Stimulated activated naive CD4-positive, alpha-beta T cell treated with Interleukin-2 at 50 U/mL for 16 hours (primary cell): Measurements from ENCODE around the gene TLN1.

Experiments
- DNase-seq: peaks from one replicate; lab custom pipeline; 2025; lab: John Stamatoyannopoulos, UW

TLN1 gene

GRCh38 chr9:35705372-35705771 is 26.6 kb downstream of the TLN1 start:
- DNase-seq, result no peak

DNA sequence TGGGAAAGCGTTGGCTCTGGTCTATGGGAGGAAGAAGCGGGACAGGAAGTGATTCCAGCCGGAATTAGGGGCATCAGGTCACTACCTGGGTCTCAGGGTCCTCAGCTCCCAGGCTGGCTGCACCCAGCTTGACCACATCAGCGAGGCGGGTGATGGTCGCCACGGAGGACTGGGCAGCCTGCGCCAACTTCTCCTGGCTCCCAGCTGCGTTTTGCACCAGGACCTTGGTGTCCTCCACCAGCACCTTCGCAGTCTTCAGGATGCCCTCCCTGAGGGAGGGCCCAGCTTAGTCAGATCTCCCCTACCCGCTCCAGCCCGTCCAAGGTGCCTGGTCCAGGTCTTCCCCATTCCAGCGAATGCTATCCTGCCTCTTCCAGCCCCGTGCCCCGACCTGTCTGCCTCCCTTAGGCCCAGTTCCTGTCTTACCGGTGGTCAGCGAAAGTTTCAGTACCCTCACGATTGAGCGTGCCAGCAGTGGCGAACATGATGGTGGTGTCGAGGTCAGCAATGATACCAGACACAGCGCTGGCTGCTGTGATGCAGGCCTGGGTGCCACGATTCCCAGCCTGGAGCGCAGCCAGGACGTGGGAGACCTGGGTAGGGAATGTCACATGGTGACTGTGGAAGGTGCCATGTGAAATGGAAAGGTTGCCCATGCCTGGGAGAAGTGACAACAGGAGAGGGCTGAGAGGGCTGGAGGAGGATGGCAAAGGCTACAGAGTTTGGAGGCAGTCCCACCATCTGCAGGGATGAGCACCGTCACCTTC is 27.9 kb downstream of the TLN1 start:
- DNase-seq, result no peak

GRCh38 chr9:35702696-35703095 is 29.3 kb downstream of the TLN1 start:
- no peak for DNase-seq

DNA sequence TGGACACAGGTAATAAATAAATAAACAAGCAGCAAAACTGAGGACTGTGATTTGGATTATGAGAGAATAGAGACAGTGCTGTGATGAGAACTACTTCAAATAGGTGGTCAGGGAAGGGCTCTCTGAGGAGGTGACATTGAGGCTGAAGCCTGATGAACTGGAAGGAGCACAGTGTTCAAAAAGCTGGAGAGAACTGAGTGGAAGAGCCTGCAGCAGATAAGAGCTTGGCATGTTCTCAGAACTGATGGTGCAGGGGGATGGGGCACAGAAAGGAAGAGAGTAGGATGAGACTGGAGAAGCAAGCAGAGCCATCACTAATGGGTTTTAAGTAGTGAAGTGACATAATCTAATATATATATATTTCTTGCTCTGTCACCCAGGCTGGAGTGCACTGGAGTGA is 31.1 kb downstream of the TLN1 start:
- no peak for DNase-seq

- DNase-seq, result no peak
Observed at GRCh38 chr9:35700031-35700430, 32.0 kb downstream of the TLN1 start.

DNA sequence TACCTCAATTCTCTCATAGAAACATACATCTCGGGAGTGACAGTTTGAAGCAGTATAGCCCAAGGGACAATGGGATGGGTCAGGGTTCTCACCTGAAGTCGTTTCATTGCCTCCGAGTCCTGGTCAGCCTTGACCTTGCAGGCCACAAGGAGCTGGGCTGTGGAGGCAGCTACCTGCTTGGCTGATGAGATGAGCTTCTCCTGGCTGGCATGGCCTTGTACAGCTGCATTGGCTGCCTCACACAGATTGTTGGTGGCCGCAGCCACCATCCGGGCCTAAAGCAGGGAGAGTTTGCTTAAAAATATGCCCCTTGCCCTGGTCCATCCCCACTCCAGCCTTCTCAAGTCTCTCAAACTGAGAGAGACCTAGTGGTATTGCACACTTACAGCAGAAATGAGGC is 33.8 kb downstream of the TLN1 start:
- DNase-seq, result no peak

DNA sequence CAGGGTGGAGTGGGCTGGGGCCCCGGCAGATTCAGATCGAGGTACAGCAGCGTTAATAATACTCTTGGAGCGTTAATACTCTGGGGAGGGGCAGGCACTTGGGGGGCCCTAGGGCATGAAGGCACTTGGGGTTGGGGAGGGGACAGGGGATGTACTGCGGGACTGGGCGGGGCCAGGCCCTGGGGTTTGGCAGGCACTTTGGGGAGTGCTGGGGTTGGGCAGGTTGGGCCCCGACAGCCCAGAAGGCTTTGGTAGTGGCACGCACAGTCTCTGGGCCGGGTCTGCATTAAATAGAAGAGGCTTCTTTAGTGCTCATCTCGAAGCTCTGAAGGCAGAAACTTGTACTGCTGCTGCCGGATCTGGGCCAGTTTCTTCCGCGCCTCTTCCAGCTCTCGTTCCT is 34.5 kb downstream of the TLN1 start:
- no peak for DNase-seq

DNA sequence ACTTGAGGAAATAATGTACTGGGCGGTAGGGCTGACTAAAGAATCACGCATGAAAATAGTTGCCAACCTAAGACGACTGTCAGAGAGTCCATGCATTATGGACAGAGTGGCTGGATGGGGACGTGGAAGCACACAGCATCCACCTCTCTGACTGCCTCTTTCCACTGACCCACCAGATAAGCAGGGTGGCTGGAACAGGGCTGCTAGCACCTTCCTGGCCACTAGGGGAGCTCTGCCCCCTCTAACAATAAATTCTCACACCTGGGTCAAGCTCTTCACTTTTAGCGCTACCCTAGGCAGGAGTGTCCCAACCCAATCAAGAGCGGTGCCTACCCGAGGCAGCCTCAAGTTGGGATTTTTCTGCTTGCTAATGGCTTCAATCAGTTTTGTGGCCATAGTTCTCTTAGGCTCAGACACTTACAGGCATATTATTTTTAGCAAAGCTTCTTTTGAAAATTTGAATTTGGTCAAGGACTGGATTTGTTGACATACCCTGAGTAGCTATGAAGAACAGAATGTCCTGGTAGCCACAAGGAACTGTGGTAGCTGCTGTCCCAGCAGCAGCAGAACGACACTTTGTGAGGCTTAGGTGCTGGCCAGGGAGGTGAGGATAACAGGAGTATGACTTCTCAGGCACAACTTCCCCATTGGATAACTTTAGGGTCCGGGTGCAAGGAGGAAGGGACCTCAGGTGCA is 35.3 kb downstream of the TLN1 start:
- DNase-seq, result peak; percentile 32

GRCh38 chr9:35695943-35696401 is 36.0 kb downstream of the TLN1 start:
- no peak for DNase-seq

DNA sequence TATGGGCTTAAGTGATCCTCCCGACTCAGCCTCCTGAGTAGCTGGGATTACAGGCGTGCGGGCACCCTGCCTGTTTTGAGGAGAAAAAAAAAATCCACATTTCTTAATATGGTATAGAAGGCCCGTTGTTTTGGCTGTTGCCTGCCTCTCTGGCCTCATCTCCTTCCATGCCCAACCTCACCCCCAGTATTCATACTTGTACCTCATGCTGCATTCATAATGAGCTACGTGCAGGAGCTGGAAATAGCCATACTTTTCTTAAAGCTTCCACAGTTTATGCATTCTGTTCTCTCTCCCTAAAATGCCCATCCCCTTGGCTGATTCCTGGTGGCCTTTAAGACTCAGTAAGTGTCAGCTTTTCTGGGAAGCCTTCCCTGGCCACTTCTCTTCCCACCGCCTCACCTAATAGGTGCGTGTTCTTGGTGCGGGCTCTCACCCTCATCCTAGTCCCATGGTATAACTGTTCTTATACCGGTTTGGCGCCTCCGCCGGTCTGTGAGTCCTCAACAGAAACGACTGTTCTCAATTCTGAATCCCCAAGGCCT is 40.2 kb downstream of the TLN1 start:
- DNase-seq, result no peak

DNA sequence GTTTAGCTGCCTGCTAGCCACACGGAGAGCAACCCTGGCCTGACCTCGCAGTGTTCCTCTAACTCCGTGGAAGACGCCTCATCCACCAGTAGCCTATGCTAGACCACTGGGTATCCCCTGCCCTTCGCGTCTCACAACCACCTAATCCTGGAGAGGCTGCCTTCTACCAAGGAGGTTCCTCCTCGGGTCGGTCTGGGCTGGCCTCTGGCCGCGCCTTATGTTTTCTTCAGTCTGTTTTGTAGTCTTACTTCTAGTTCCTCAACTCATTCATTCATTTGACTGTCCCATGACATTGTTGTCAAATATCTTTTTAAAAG is 40.7 kb downstream of the TLN1 start:
- no peak for DNase-seq

- peak; percentile 32 for DNase-seq
Observed at GRCh38 chr9:35690614-35691333, 41.2 kb downstream of the TLN1 start.

- no peak for DNase-seq
Observed at GRCh38 chr9:35690294-35690613, 41.7 kb downstream of the TLN1 start.

- DNase-seq, result no peak
Observed at GRCh38 chr9:35689542-35690293, 42.3 kb downstream of the TLN1 start, which contains the start of gene TPM2. Gene TPM2 (minus strand): TSS chr9:35689925. CDS start chr9:35689817, 108 bp downstream.

DNA sequence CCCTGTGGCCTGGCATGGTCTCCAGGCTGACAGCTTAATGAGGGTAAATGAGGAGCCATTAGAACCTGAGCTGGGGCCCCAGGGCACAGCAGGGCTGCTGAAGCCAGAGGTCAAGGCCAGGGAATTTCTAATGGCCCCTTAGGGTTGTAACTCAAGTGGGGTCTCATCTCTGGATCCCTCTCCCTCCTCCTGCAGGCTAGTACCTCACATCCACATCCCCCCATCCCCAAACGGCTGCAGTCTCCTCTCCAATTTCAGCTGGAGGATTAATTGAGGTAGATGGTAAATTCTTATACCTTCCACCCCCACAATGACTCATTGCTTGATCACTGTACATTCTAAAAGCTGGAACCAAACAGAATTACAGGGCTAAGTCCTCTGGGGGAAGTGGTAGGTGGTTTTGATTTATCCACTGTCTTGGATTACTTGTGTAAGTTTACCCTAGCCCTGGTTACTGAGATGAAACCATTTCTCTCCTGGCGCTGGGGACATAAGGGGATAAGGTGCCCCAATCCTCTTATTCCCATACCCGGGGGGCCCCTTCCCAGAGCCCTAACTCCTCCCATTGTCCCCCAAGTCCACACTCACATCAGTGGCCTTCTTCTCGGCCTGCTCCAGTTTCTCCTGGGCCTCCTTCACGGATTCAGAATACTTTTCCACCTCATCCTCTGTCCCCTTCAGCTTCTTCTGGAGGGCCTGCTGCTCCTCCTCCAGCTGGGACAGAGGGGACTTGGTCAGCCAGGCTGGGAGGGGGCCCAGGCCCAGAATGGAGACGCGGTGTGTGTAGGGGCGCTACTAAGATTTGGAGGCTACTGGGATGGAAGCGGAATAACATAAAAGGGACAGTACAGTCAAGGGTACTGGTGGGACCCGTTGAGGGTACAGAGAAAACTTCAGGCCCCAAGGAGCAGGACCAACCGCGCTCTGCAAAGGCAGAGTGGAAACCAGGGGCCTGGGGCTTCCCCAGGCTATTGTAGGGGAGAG is 43.1 kb downstream of the TLN1 start:
- no peak for DNase-seq

DNA sequence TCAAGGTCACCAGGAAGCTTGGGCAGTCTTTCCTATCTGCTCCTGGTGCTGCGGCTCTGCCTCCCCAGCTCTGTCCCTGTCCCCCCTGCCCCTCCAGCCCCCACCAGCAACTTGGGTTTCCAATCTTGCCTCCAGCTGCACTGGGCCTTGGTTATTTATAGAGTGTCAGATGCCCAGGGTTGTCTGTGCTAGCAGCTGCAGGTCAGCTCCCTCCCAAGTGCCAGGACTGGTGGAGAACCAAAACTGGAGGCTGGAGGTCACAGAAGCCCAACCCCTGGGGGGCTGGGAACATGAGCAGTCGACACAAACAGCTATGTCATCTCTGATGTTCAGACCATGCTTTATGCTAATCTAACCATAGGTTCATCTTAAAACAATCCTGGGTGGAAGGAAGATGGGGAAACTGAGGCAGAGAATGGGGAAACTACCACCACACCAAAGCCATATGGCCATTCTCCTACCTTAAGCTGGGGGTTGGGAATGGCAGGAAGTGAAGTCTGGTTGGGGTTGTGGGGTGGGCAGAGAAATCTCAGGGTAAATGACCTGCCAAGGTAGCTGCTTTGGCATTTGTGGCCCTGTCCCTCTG is 43.9 kb downstream of the TLN1 start:
- no peak for DNase-seq

GRCh38 chr9:35687306-35687705 is 44.7 kb downstream of the TLN1 start:
- DNase-seq, result no peak

GRCh38 chr9:35686222-35687203 is 45.5 kb downstream of the TLN1 start:
- DNase-seq, result no peak

DNA sequence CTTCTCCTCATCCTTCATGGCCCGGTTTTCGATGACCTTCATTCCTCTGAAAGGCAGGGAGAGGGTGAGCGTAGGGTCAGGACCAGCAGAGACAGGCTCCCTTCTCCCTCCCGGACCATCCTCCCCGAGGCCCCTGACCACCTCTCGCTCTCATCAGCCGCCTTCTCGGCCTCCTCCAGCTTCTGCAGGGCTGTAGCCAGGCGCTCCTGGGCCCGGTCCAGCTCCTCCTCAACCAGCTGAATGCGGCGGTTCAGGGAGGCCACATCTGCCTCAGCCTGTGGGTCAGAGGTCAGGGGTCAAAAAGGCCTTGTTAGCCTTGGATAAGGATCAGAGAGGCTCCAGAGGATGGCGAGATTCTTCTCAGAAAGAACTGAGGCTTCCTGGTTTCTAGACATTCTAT is 46.5 kb downstream of the TLN1 start:
- DNase-seq, result no peak
